GM18861 (cell line): ENCODE results near the gene RNF149.

Experiments
- ATAC-seq: cut with Tn5 transposase; IDR thresholded peaks from one replicate; pipeline ENCODE4 v1.9.1; 2021; ENCODE audit not compliant: unreplicated experiment

RNF149 gene

GRCh38 chr2:101232770-101233169 lies 75.7 kb downstream of the RNF149 start:
- ATAC-seq, result no peak

- no peak for ATAC-seq
These were observed 76.4 kb downstream of the RNF149 start for GRCh38 chr2:101231937-101232730.

DNA sequence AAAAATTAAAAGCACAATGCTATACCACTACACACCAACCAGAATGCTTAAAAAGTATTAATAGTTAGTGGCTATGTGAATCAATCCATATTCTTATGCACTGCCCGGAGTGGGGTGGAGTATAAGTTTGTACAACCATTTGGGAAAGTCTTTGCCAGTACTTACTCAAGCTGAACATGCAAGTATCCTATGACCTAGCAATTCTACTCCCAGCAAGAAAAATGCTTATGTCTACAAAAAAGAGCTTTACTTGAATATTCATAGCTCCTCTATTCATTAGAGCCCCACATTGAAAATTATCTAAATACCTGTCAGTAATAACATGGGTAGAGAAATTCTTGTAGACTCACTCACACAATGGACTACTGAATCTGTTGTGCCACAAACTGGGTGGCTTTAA lies 77.3 kb downstream of the RNF149 start:
- ATAC-seq, result no peak

GRCh38 chr2:101230541-101231001 lies 77.9 kb downstream of the RNF149 start:
- ATAC-seq, result no peak
